GM12878 (cell line): ENCODE results near the gene EPHB2. TPM values are rescaled to one million over a fixed set of nuclear protein-coding genes. Genes with fewer than 3 reads are reported as not detected.

Source experiments
- ATAC-seq: fragments of 200-7000 bp; cut with Tn5 transposase; 3 replicates; pipeline ENCODE4 v1.9.1; 2020; ENCODE audit warnings: mild to moderate bottlenecking, moderate library complexity
- BruUV-seq: library from RNA; stranded (reverse); fragments of 400-500 nt; replicated peaks from 2 replicates; lab custom pipeline; 2021; lab: Mats Ljungman, UMichigan
- CTCF ChIA-PET: fragments of 300-600 bp; sonication (Branson Sonifier 250); formaldehyde crosslinking; extraction: SDS; loops from one replicate; lab custom pipeline; 2021; ENCODE audit warnings: inconsistent platforms; lab: Yijun Ruan, JAX
- POLR2A ChIA-PET: fragments of 350-600 bp; formaldehyde crosslinking; extraction: SDS; loops from one replicate; lab custom pipeline; 2021; ENCODE audit warnings: inconsistent platforms; lab: Charles Lee
- RAD21 ChIA-PET: fragments of 300-600 bp; sonication (Branson Sonifier 250); formaldehyde crosslinking; loops from one replicate; lab custom pipeline; 2023; ENCODE audit warnings: antibody characterized with exemption; ENCODE audit not compliant: unreplicated experiment; lab: Charles Lee
- SMC1A ChIA-PET: fragments of 300-600 bp; sonication (Branson Sonifier 250); formaldehyde crosslinking; loops from one replicate; lab custom pipeline; 2023; ENCODE audit not compliant: unreplicated experiment, uncharacterized antibody; lab: Charles Lee
- DNase-seq: peaks from one replicate; pipeline ENCODE4 v3.0.0-alpha.2; 2011; ENCODE audit warnings: low read depth, low spot score
- FAIRE-seq: peaks from 3 replicates; lab custom pipeline; 2011; peaks lifted over from hg19 to GRCh38; lab: Jason Lieb, UNC
- H2AFZ ChIP-seq: 2 replicates; pipeline ENCODE4 v1.6.0; 2011; ENCODE audit warnings: low read depth, low read length, control low read depth; ENCODE audit not compliant: control insufficient read depth
- H3K27ac ChIP-seq: 2 replicates; pipeline ENCODE4 v1.5.1; 2011; ENCODE audit warnings: control low read depth; ENCODE audit not compliant: control insufficient read depth, insufficient read depth
- H3K27me3 ChIP-seq, 2 experiments: replicated peaks in 1 of 2; 2 replicates each; pipeline versions ENCODE4 v1.6.0 to v1.6.1; 2011; ENCODE audit warnings: low read length in 1 of 2; ENCODE audit not compliant: control insufficient read depth in 2 of 2, insufficient read depth in 2 of 2
- H3K36me3 ChIP-seq, 2 experiments: 2 replicates each; pipeline ENCODE4 v1.5.1; 2011; ENCODE audit warnings: low read length in 1 of 2; ENCODE audit not compliant: control insufficient read depth in 2 of 2, insufficient read depth in 2 of 2
- H3K4me1 ChIP-seq: 2 replicates; pipeline ENCODE4 v1.6.1; 2011; ENCODE audit warnings: mild to moderate bottlenecking, low read length, moderate library complexity, mixed read lengths; ENCODE audit not compliant: control insufficient read depth, insufficient read depth
- H3K4me2 ChIP-seq: 2 replicates; pipeline ENCODE4 v1.6.0; 2011; ENCODE audit warnings: control low read depth; ENCODE audit not compliant: control insufficient read depth, insufficient read depth
- H3K4me3 ChIP-seq: fragments of 200-600 bp; sonication (generic); 2 replicates; pipeline ENCODE4 v1.5.1; 2016
- H3K79me2 ChIP-seq: 2 replicates; pipeline ENCODE4 v1.6.0; 2011; ENCODE audit warnings: low read length; ENCODE audit not compliant: control insufficient read depth, insufficient read depth
- H3K9ac ChIP-seq: 2 replicates; pipeline ENCODE4 v1.8.0; 2011; ENCODE audit warnings: low read length, control low read depth, mixed read lengths; ENCODE audit not compliant: control insufficient read depth, insufficient read depth
- H3K9me3 ChIP-seq: replicated peaks from 3 replicates; pipeline ENCODE4 v1.5.1; 2011; ENCODE audit warnings: mild to moderate bottlenecking, low read length; ENCODE audit not compliant: control insufficient read depth, insufficient read depth
- H4K20me1 ChIP-seq: 2 replicates; pipeline ENCODE4 v1.6.0; 2011; ENCODE audit not compliant: control insufficient read depth, insufficient read depth
- BMI1 ChIP-seq: fragments of 450-650 bp; IDR thresholded peaks from 2 replicates; pipeline ENCODE4 v1.6.1; 2016; ENCODE audit warnings: mild to moderate bottlenecking, moderate library complexity, borderline replicate concordance
- DPF2 ChIP-seq: fragments of 450-650 bp; IDR thresholded peaks from 2 replicates; pipeline ENCODE4 v1.6.1; 2017; ENCODE audit warnings: mild to moderate bottlenecking
- FOXK2 ChIP-seq: fragments of 450-650 bp; IDR thresholded peaks from 2 replicates; pipeline ENCODE4 v1.6.1; 2017; ENCODE audit warnings: mild to moderate bottlenecking, moderate library complexity
- KLF5 ChIP-seq: fragments of 450-650 bp; IDR thresholded peaks from 2 replicates; pipeline ENCODE4 v1.6.1; 2014; ENCODE audit warnings: mild to moderate bottlenecking; ENCODE audit not compliant: partially characterized antibody
- MEF2A ChIP-seq: IDR thresholded peaks from 2 replicates; pipeline ENCODE4 v1.6.1; 2011; ENCODE audit warnings: low read depth, mild to moderate bottlenecking, low read length, moderate library complexity; ENCODE audit not compliant: insufficient read depth
- NFYA ChIP-seq: IDR thresholded peaks from 2 replicates; pipeline ENCODE4 v1.6.1; 2011; ENCODE audit warnings: low read depth, mild to moderate bottlenecking, low read length, improper control_type of control experiment, borderline replicate concordance
- NFYB ChIP-seq: IDR thresholded peaks from 2 replicates; pipeline ENCODE4 v1.6.1; 2011; ENCODE audit warnings: low read depth, mild to moderate bottlenecking, low read length, improper control_type of control experiment, moderate library complexity; ENCODE audit not compliant: insufficient read depth
- PAX8 ChIP-seq: fragments of 450-650 bp; IDR thresholded peaks from 2 replicates; pipeline ENCODE4 v1.6.1; 2017; ENCODE audit warnings: mild to moderate bottlenecking, moderate library complexity
- PML ChIP-seq: IDR thresholded peaks from 2 replicates; pipeline ENCODE4 v1.6.1; 2012; ENCODE audit warnings: low read length, inconsistent platforms
- POLR2A ChIP-seq: IDR thresholded peaks from 2 replicates; pipeline ENCODE4 v1.6.1; 2011; ENCODE audit warnings: low read depth, mild to moderate bottlenecking, low read length
- POLR2AphosphoS2 ChIP-seq: IDR thresholded peaks from 2 replicates; pipeline ENCODE4 v1.6.1; 2011; ENCODE audit warnings: low read depth, mild to moderate bottlenecking, low read length, improper control_type of control experiment, moderate library complexity
- SIX5 ChIP-seq: IDR thresholded peaks from 2 replicates; pipeline ENCODE4 v1.6.1; 2011; ENCODE audit warnings: mild to moderate bottlenecking, low read depth, low read length, moderate library complexity; ENCODE audit not compliant: severe bottlenecking
- SMAD1 ChIP-seq: fragments of 450-650 bp; IDR thresholded peaks from 2 replicates; pipeline ENCODE4 v1.6.1; 2018; ENCODE audit warnings: mild to moderate bottlenecking, low read depth; ENCODE audit not compliant: partially characterized antibody
- TBL1XR1 ChIP-seq: IDR thresholded peaks from 2 replicates; pipeline ENCODE4 v1.6.1; 2012; ENCODE audit warnings: low read depth, low read length, improper control_type of control experiment
- YY1 ChIP-seq: IDR thresholded peaks from 2 replicates; pipeline ENCODE4 v1.6.1; 2011; ENCODE audit warnings: low read depth, mild to moderate bottlenecking, low read length
- ZNF24 ChIP-seq: fragments of 450-650 bp; IDR thresholded peaks from 2 replicates; pipeline ENCODE4 v1.6.1; 2017; ENCODE audit warnings: antibody characterized with exemption, mild to moderate bottlenecking
- WGBS: methylation state at CpG from one replicate; pipeline ENCODE4 v1.1.6; 2016; ENCODE audit warnings: low lambda C conversion rate; ENCODE audit not compliant: insufficient replicate concordance, insufficient coverage; ENCODE audit errors: missing lambda C conversion rate; 5-methylcytosine and 5-hydroxymethylcytosine counted together
- in situ Hi-C: fragments of 300-500 bp; cut with MboI; formaldehyde crosslinking; loops from 9 replicates; pipeline ENCODE4 v1.14.3; 2018; ENCODE audit warnings: mixed read lengths
- intact Hi-C: fragments of 100-400 bp; cut with micrococcal nuclease; formaldehyde crosslinking; loops from one replicate; pipeline ENCODE4 v1.14.2; 2022; ENCODE audit not compliant: unreplicated experiment
- polyA plus RNA-seq, 11 experiments: library from polyadenylated mRNA; depleted of rRNA in 4 of 11; unstranded in 6 of 11; stranded (reverse) in 5 of 11; fragments of >200 nt; fragmentation: Nextera tagmentation in 4 of 11; fragmentation: Illumina TruSeq in 1 of 11; extraction: Ambion mirVana in 4 of 11; extraction: Trizol in 1 of 11; gene quantifications; 1 replicate in 1 of 11; 2 replicates in 10 of 11; pipeline versions ENCODE4 v1.2.1 to v1.2.3, GENCODE V29; 2011 to 2016; ENCODE audit warnings: inconsistent platforms in 2 of 11, missing spikeins in 2 of 11, low read depth in 1 of 11
- total RNA-seq, 4 experiments: library from RNA; depleted of rRNA in 3 of 4; stranded (reverse); fragments of >200 nt in 3 of 4; fragmentation: Illumina TruSeq in 1 of 4; extraction: Trizol in 1 of 4; gene quantifications; 2 replicates each; pipeline versions ENCODE4 v1.2.1 to v1.2.3, GENCODE V29; 2013 to 2021
- TF ChIP-seq, protein P1 (sequence below): fragments of 450-650 bp; IDR thresholded peaks from 2 replicates; pipeline ENCODE4 v1.6.1; 2018; ENCODE audit warnings: mild to moderate bottlenecking, low read depth, moderate library complexity; ENCODE audit not compliant: partially characterized antibody
- TF ChIP-seq, protein P2 (sequence below): IDR thresholded peaks from 2 replicates; pipeline ENCODE4 v1.6.1; 2011; ENCODE audit warnings: low read depth, low read length, improper control_type of control experiment, borderline replicate concordance

The EPHB2 gene
- total and polyA plus RNA-seq, 10 of the 15 experiments (the other 5 are each of a cell fraction or from before 2014, with no cell fraction given): 0.13 to 3.3 (median 0.92) TPM

DNA sequence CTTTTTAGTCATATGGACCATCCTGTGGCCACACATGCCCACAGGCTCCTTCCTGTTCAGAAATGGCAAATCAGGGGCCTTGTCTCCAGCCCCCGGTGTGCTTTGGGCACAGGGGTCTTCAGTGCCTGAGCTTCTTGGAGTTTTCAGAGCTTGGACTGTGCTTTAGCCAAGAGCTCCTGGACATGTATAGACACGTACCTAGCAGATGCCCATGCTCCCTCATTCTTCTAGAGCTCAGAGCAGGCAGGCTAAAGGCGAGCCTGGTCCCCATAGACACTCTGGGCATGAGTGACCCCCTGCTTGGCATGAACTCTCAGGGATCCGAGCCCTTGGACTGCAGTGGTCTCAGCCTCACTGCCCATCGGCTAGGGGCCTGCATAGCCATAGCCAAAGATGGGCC, 106.8 kb downstream of the EPHB2 start:
- in situ Hi-C loops (no loop called here), intact Hi-C loops (no loop called here)
- ATAC-seq: no peak
- DNase-seq: no peak
- ChIA-PET SMC1A (no interaction called here), CTCF (interaction anchor here (1.3 kb wide), 1 partner anchor 114 kb away, joined by 4 read pairs; no protein-coding TSS in a partner anchor), POLR2A (interaction anchor here (0.7 kb wide), 1 partner anchor 11 kb away, joined by 3 read pairs; no protein-coding TSS in a partner anchor), RAD21 (interaction anchor here (1.4 kb wide), 1 partner anchor 113 kb away, joined by 5 read pairs; no protein-coding TSS in a partner anchor)
- H3K27me3 ChIP-seq: no peaks in the 10 kb centered on the region
- no peak overlapping the region for H3K4me2 ChIP-seq
- FAIRE-seq: no peak
- BruUV-seq: no TSS peak
- H3K4me1 ChIP-seq: no peaks in the 10 kb centered on the region
- H3K36me3 ChIP-seq: no peaks in the 10 kb centered on the region
- no peaks in the 10 kb centered on the region for H3K9me3 ChIP-seq
- no peak overlapping the region for H3K27ac ChIP-seq
- no peak for TF ChIP-seq DPF2
- no peak for TF ChIP-seq FOXK2
- TF ChIP-seq PML: no peak
- no peak for TF ChIP-seq NFYA
- TF ChIP-seq ZNF24: no peak
- TF ChIP-seq, protein P1, sequence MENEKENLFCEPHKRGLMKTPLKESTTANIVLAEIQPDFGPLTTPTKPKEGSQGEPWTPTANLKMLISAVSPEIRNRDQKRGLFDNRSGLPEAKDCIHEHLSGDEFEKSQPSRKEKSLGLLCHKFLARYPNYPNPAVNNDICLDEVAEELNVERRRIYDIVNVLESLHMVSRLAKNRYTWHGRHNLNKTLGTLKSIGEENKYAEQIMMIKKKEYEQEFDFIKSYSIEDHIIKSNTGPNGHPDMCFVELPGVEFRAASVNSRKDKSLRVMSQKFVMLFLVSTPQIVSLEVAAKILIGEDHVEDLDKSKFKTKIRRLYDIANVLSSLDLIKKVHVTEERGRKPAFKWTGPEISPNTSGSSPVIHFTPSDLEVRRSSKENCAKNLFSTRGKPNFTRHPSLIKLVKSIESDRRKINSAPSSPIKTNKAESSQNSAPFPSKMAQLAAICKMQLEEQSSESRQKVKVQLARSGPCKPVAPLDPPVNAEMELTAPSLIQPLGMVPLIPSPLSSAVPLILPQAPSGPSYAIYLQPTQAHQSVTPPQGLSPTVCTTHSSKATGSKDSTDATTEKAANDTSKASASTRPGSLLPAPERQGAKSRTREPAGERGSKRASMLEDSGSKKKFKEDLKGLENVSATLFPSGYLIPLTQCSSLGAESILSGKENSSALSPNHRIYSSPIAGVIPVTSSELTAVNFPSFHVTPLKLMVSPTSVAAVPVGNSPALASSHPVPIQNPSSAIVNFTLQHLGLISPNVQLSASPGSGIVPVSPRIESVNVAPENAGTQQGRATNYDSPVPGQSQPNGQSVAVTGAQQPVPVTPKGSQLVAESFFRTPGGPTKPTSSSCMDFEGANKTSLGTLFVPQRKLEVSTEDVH: no peak
- no peak for TF ChIP-seq PAX8
- TF ChIP-seq NFYB: no peak
- TF ChIP-seq MEF2A: no peak
- TF ChIP-seq, protein P2, sequence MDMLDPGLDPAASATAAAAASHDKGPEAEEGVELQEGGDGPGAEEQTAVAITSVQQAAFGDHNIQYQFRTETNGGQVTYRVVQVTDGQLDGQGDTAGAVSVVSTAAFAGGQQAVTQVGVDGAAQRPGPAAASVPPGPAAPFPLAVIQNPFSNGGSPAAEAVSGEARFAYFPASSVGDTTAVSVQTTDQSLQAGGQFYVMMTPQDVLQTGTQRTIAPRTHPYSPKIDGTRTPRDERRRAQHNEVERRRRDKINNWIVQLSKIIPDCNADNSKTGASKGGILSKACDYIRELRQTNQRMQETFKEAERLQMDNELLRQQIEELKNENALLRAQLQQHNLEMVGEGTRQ: no peak
- no peak for TF ChIP-seq POLR2AphosphoS2
- no peak for TF ChIP-seq KLF5
- TF ChIP-seq SMAD1: no peak
- no peak for TF ChIP-seq SIX5
- TF ChIP-seq YY1: no peak
- no peak for TF ChIP-seq BMI1
- TF ChIP-seq TBL1XR1: no peak
- TF ChIP-seq POLR2A: no peak
- TF ChIP-seq, all 136 proteins: peak for 0
- 45% methylated on average over 5 of the region's 5 CpGs for WGBS
- no peak overlapping the region for H3K4me3 ChIP-seq
- H3K79me2 ChIP-seq: no peaks in the 10 kb centered on the region
- no peak overlapping the region for H2AFZ ChIP-seq
- no peaks in the 10 kb centered on the region for H4K20me1 ChIP-seq
- no peak overlapping the region for H3K9ac ChIP-seq
